ENCODE data around the gene FARSB.

The FARSB gene

DNA sequence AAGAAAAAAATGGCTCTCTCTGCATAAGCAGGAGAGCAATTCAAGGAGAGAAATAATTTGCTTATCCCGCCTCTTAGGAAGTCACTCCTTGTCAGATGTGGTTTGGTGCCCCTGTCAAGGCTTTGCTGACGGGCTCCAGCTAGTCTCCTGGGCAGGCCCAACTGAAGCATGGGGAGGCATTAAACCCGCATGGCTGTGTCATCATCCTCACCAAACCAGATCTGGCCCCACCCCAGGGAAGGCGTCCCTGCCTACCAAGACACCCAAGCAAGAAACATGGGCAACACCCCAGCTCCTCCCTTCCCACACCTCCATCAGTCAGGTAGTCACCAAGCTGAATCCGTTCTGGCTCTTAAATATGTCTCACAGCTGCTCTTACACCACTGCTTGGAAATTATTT is 123.6 kb downstream of the FARSB start:
- DNase-seq (ENCODE audit: insufficient read length, low spot score) = no peak
- no peak for TF ChIP-seq POLR2A (IDR thresholded peaks at IDR 0.05; ENCODE audit: low read depth, low read length)
- FAIRE-seq = no peak

DNA sequence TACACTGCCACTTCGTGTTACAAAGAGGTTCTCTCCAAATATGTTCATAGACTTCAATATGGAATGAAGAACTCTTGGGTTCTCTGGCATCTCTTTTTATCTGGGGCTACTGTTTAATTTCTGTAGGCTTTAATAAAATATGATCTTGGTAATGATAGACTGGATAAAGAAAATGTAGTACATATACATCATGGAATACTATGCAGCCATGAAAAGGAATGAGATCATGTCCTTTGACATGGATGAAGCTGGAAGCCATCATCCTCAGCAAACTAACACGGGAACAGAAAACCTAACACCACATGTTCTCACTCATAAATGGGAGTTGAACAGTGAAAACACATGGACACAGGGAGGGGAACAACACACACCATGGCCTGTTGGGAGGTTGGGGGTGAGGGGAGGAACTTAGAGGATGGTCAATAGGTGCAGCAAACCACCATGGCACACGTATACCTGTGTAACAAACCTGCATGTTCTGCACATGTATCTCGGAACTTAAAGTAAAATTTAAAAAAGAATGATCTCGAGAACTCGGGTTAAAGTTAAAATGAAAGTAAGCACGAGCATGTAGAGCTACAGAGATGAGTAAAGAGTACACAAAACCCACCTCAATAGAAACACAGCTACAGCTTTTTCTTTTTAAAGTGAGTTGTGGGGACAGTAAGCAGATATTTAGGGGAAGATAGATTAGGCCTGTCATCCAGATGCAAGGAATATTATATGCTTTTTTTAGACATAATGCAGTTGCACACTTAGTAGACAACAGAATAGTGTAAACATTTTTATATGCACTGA is 129.2 kb downstream of the FARSB start:
- DNase-seq (ENCODE audit: insufficient read length, low spot score) (no peak), FAIRE-seq (no peak)
- TF ChIP-seq POLR2A (IDR thresholded peaks at IDR 0.05; ENCODE audit: low read depth, low read length) = no peak

DNA sequence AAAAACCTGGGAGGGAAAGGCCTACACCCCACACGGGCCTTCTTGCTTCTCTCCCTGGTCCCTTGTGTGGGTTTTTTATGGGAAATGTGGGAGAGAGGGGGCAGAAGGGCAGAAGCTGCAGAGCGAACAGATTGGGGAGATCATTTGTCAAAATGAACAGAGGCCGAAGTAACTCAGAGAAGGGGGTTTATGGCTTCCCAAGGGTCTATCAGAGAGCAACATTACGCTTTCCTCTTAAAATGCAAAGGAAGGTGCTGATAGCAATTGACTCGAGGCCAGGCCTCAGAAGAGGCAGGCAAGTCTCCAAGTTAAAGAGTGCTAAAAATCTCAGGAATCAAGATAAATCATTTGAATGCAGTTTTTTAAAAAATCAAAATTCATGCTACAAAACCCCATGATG is 130.1 kb downstream of the FARSB start:
- no peak for DNase-seq (ENCODE audit: insufficient read length, low spot score)
- no peak for FAIRE-seq
- no peak for TF ChIP-seq POLR2A (IDR thresholded peaks at IDR 0.05; ENCODE audit: low read depth, low read length)

- TF ChIP-seq POLR2A (IDR thresholded peaks at IDR 0.05; ENCODE audit: low read depth, low read length) = no peak
- no peak for FAIRE-seq
Measured at GRCh38 chr2:222523783-222524544, 131.9 kb downstream of the FARSB start.

DNA sequence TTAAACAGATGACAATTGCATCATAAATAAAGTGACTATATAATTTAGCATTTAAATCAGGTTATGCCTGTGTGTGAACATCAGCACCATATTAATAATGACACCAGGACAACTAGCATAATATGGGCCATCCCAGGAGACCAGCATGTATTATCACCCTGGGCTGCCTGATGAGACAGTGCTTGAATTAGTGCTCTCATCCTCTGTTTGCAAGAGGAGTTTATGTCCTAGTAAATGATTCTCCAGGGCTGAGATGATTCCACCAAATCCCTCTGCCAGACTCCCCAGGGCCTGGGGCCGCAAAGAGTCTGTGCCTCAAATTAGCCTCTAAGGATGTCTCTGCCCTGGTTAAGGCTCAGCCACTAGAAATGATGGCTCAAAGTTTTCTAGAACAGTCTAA is 133.8 kb downstream of the FARSB start:
- FAIRE-seq (no peak), DNase-seq (ENCODE audit: insufficient read length, low spot score) (no peak)
- no peak for TF ChIP-seq POLR2A (IDR thresholded peaks at IDR 0.05; ENCODE audit: low read depth, low read length)

More at GRCh38 chr2:222523783-222524544, 131.9 kb downstream of the FARSB start:
- DNase-seq (ENCODE audit: insufficient read length, low spot score) = no peak

- DNase-seq (ENCODE audit: insufficient read length, low spot score) = no peak
- TF ChIP-seq POLR2A (IDR thresholded peaks at IDR 0.05; ENCODE audit: low read depth, low read length) = no peak
- no peak for FAIRE-seq
Measured at GRCh38 chr2:222521099-222521498, 134.8 kb downstream of the FARSB start.
